T-helper 1 cell treated with Interleukin-12 subunit alpha and Interleukin-12 subunit beta and Interleukin-4 antibody, amounts not matched to agents 30 ng/mL and 1 ng/mL, for 36 hours (primary cell): ENCODE measurements around the gene GFPT1. TPM values are rescaled to one million over a fixed set of nuclear protein-coding genes. Genes with fewer than 3 reads are reported as not detected.

Source experiments
- intact Hi-C: fragments of 100-400 bp; cut with micrococcal nuclease; formaldehyde crosslinking; loops from one replicate; pipeline ENCODE4 v1.15.1; 2024
- total RNA-seq: library from RNA; stranded (reverse); gene quantifications from 2 replicates; pipeline ENCODE4 v1.2.3, GENCODE V29; 2022

Gene GFPT1
- total RNA-seq, 1 donor from 2014 or later: 38.9 TPM

DNA sequence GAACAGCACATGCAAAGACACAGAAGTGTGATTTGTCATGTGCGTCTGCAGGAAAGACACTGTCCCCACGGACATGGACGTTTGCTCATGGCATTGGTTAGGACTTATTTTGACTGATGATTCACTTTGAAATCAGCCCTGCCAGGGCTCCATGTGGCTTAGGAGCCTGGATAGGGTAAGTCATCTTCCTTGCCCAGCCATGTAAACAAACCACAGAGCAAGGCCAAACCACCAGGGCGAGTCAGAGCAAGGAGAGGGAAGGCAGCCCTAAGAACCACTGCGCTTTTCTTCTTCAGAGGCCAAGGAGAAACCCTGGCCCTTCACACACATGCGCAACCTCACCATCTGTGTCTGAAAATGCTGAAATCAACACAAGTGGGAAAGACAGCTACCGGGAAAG lies 88.8 kb downstream of the GFPT1 start:
- intact Hi-C loops: no loop called here

DNA sequence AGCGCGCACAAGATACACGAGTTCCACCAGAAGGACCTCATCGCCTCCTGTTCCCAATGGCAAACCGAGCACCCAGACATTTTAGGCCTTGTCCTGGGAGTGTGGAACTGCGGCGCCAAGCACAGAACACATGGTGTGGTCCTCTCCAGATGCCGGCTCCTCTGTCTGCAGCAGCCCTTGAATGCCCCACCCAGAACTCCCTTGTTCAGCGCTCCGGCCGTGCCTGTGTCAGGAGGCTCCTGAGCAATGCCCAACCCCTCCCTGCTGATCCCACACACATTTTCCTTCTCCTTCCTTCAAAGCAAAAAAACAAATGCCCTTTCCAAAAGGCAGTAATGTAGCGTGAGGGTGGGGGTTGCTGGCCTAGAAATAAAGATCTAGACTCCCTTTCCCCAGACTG lies 89.8 kb downstream of the GFPT1 start:
- intact Hi-C loops: no loop called here

DNA sequence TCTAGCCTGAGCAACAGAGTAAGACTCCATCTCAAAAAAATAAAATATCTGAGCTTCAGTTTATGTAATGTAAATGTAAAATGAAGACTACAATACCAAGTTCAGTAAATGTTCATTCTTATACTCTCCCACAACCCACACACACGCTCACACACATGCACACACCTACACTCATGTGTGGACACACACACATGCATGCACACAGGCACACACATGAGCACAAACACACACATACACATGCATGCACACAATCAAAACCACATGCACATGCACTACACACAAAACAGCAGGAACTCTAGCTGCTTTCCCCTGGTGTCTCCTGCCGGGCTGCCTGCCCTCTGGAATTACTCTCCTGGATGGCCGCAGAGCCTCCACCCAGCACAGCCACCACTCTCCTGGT lies 90.6 kb downstream of the GFPT1 start:
- intact Hi-C loops: no loop called here

DNA sequence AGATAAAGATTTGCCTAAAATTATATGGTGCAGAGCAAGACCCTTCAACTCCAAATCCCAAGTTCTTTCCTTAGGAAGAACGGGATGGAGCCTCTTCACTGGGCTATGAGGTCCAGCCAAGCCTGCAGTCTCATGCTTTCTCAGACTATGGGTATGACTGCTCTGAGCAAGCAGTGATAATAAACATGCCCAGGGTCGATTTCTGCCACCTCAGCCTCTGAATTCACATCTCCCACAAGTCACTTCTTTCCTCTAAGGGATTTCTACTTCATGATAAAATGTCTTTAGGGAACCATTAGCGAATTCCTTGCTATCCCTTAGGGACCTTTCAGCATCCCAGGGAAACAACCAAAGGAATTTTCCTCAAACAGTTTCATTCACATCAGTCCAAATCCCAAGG lies 94.8 kb downstream of the GFPT1 start:
- intact Hi-C loops: no loop called here

DNA sequence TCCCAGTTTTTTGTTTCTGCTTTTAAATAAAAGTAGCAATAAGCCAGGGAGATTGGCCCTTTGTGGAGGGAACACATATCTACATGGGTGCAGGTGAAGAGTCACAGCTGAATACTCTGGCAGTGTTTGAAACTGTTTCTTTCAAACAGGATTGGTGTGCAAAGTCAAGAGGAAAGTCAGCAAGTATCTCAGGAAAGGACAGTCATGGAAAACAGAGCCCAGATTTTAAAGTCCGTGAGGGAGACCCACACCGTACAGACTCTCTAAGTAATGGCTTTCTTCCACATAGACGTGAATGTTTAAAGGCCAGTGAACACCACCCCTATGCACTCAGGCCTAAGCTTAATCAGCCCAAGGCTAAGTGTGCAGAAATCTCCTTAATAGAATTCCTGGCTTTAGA lies 95.3 kb downstream of the GFPT1 start:
- intact Hi-C loops: no loop called here

DNA sequence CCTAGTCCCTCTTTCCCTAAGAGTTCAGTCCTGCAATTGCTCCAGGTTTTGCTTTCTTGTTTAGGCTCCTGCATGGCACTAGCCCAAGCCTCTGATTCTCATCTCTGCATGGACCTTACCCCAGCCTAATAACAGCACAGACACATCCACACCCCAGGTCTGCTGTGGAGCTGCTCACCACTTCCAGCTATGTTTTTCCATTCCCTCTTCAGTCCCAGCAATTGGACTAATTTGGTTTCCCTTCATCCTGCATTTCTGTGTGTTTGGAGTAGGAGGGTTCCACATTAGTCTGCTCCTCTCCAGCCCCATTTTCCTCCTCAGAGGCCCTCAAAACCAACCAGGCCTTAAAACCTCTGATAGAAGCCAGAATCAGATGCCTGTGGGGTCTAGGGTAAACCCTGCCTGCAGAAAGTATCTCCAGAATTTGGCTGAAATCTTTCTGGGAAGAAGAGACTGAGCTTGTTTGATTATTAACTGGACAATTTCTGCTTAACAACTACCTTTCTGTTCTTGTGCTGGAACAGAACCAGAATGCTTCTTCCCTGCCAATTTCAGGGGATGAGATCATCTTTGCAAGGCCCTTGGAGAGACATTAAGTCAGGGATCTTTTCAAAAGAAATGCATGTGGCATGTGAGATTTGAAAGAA lies 95.9 kb downstream of the GFPT1 start:
- intact Hi-C loops: no loop called here

DNA sequence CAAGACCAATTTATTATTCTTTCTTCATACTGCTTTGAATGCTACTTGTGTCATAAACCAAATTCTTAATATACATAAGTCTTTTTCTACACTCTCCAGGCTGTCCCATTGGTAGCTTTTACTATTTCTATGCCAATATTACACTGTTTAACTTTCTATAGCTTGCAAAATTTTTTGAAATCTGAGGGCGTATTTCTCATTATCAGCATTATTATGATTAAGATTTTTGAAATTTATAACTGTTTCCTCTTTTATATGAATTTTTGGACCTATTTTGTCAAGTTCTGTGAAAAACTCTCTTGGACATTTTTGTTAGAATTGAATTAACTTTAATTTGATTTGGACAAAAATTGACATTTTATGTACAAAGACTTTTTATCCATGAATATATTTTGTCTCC lies 98.6 kb downstream of the GFPT1 start:
- intact Hi-C loops: no loop called here

DNA sequence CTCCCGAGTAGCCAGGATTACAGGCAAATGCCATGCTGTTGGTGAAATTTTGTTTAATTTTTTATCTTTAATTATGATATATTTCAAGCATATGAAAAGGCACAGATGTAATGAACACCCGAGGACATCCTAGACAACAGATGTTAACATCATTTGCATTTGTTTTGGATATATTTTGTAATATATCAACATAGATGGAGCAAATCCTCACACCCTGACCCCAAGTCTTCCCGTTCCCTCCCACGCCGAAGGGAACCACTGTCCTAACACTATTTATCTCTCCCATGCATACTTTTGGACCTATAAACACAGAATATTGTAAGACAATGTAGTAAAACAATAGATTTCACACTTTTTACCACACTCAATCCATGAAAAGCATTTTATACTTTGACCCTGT lies 99.5 kb downstream of the GFPT1 start:
- intact Hi-C loops: no loop called here

DNA sequence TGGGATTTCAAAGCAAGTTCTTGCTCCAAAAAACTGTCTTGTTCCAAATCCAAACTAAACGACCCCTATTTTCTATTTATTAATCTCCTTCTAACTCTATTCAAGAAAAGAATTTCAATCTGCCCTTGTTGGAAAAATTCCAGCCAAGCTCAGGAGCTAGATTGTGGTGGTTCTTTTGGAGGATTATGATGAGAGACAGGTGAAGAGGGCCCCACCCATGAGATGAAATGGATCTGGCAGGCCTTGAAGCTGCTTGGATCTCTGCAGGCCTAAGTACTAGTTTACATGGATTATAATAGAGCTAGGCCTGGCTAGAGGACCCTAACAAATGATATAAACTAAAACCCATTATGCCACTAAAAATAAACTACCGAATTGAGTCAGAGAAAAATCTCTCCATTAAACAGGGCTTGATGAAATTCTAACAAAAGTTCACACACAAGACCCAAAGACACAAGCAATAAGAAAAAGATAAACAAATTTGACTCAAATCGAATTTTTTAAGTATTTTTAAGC lies 101.6 kb downstream of the GFPT1 start:
- intact Hi-C loops: no loop called here

DNA sequence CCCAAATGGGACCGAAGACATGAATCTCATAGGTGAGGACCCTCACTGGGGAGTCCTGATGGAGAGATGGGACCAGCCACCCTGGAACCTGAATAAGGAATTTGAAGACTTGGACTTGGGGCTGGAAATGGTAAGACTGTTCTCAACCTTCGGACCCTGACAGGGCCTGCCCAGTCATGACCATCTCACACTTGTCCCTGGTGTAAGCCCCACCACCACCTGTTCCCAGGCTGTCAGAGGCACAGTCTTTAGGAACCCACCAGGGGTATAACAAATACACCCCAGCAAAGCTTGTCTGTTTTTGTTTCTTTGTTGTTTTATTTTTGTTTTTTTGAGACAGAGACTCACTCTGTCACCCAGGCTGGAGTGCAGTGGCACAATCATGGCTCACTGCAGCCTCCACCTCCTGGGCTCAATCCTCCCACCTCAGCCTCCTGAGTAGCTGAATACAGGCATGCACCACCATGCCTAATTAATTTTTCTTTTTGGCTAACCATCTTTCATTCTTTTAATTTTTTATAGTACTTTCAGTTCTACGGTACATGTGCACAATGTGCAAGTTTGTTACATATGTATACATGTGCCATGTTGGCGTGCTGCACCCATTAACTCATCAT lies 106.1 kb downstream of the GFPT1 start:
- intact Hi-C loops: no loop called here

DNA sequence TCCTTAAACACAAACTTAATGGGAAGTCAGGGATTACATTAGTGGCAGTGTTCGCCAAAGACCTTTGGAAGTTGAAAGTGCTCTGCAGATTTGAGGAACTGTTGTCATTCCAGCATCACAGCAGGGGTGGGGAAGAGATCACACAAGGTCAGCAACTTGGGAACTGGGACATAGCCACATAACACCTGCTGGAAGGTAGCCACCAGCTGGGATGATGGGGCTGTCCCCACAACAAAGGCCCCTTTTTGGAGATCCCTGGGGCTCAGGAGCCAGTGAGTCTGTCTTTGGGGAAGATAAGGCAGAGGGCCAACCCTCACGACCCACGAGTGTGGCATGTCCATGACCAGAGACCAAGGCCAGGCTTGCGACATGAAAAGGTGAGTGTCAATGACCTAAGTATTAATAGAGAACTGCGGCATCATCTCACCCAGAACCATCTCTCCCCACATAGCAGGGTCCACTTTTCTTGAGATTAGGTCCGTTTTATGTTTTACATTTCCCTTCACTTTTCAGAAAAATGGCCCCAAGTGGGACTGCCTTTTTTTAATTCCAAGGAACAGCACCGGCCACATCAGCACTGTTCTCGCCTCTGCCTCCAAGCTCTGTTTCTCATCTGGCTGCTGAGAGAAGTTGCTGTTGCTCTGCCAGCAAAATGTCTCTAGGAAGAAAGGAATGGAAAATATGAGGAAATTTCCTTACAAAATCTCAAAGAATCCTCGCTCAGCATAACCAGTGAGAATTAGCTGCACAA lies 106.9 kb downstream of the GFPT1 start:
- intact Hi-C loops: no loop called here

DNA sequence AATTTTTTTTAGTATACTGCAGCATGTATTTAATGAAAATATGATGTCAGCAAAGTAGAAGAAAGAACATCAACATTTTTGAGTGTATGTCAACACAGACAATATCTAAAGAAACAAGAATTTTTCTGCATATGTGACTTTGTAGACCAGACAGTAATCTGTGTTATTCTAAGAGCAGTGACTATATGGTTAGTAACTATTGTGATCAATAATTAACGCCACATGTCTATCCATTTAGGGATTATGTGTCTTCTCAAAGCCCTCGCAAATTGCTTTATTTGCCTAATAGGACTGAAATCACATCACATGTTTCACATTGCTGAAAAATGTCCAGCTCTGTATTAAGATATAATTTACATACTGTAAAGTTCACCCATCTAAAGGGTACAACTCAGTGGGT lies 107.8 kb downstream of the GFPT1 start:
- intact Hi-C loops: no loop called here

DNA sequence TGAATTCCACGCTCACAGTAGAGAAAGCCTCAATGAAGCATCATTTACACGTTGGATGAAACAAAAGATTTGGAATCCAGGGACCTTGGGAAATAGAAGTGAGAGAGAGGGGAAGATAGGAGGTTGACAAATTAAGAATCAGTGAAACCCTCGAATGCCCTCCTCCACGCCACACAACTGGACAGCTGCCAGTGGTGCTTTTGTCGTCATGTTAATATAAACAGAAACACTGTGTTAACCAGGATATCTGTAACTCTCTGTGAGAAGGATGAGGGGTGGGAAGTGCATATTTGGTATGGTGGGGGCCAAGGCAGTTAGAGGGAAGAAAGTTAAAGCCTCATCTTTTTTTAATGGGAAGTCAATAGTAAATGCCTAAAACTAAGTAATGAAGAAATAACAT lies 108.7 kb downstream of the GFPT1 start:
- intact Hi-C loops: no loop called here

DNA sequence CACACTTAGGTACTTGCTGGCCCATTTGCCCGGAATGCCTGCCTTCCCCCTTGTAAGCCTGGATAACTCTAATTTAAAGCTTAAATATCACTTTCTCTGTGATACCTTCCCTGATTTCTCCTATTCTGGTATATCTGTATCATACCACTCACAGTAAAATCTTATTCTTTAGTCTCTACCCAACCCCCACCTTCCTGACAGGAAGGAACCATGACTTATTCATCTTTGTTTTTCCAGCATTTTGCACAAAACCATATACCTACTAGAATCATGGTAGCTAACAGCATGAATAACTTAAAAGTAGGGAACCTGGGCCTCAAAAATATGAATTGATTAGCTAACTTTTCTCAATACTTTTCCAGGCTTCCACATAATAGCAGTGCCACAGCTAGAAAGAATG lies 111.5 kb downstream of the GFPT1 start:
- intact Hi-C loops: no loop called here

DNA sequence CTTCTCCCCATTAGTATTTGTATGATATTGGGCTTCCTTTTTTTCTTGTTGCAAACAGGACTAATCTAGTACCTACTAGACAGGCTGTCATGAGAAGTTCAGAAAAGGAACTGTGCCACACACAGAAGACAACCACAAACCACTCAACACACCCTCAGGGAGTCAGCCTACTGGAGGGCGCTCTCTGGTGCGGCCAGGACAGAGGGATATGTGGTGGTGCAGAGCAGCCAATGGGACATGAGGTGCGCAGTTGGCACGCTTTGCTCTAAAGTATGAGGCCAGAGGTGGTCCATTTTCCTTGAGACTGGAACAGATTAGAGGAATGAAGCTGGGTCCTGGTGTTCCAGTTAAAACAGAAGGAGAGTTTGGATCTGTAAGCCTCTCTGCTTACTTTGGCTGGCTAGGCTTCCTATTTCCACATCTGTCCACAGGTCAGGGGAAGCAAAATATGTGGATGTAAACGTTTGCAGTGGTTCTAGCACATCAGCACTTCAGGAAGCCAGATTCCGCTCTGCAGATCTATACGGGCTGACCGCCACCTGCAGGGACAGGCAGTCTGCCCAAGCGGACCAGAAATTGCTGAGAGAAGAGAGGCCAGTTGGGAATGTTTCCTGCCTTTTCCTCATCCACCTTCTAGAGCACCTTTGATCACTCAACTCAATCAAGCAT lies 114.1 kb downstream of the GFPT1 start:
- intact Hi-C loops: no loop called here

DNA sequence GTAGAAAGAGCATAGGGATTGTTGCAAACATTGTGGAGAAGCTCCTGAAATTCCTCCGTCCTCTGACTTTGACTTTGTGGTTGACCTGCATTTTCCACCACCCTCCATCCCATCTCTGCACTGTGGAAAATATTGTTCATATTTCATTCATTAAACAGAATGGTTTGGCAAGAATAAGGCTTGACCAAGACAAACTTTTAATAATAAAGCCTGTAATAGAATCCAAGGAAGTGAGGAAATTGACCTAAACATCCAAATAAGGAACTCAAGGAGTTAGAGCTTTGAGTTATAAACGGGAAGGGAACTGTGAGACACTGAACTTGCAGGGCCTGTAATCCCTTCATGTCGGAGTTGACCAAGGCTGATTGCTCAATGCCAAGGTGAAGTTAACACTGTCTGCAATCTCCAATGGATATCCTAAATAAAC lies 115.2 kb downstream of the GFPT1 start:
- intact Hi-C loops: no loop called here

Other genes with a start within 250 kb of the GFPT1 start
- 17.2 and 17.9 TPM in 2 replicates for gene NFU1, start 50.2 kb upstream of the GFPT1 start, total RNA-seq